Erythroblast (primary cell): ENCODE measurements around the gene CRTC3.

Source experiments
- DNase-seq, 2 experiments: peaks; one replicate each; lab custom pipeline; 2025; lab: John Stamatoyannopoulos, UW
- GATA1 ChIP-seq: IDR thresholded peaks from 2 replicates; pipeline ENCODE4 v1.6.1; 2011; ENCODE audit warnings: low read depth, mild to moderate bottlenecking, control low read depth, low read length, moderate library complexity
- POLR2A ChIP-seq: IDR thresholded peaks from 2 replicates; pipeline ENCODE4 v1.6.1; 2011; ENCODE audit warnings: mild to moderate bottlenecking, low read length

The CRTC3 gene

DNA sequence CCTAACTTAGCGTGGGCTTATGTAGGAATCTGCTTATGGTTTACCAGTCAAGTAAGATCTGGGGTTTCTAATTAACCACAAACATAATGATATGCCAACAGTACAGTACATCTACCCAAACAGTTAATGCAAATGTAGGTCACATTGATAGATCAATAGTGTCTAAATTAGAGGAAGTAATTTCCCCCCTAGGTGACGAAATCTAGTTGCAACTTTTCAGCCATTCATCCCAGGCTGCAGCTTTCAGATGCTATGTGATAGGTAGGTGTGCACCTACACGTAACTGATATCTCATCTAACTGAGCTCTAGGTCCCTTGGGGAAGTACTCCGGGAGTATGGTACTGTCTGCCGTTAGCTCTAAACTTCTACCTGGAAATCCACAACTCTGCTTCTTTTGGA lies 57.2 kb downstream of the CRTC3 start:
- DNase-seq, result peak in 1 of 2 experiments; percentile 28
- TF ChIP-seq POLR2A, result no peak
- no peak for TF ChIP-seq GATA1

DNA sequence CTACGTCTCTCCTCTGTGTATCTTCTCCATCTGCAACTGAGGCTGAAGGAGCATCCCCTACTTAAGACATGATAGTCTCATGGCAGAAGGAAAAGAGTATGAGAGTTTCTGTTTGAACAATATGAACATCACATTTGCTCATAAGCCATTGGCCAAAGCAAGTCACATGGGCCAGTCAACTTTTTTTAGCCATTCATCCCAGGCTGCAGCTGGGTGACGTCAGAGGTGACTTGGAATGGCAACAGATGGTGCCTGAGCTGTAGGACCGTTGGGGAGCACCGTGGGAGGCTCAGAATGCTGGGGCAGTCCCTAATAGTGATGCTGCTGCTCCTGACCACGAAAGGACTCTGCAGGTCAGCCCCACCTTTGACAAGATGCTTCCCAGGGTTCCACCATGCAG lies 58.7 kb downstream of the CRTC3 start:
- DNase-seq, result no peak
- no peak for TF ChIP-seq POLR2A
- no peak for TF ChIP-seq GATA1

DNA sequence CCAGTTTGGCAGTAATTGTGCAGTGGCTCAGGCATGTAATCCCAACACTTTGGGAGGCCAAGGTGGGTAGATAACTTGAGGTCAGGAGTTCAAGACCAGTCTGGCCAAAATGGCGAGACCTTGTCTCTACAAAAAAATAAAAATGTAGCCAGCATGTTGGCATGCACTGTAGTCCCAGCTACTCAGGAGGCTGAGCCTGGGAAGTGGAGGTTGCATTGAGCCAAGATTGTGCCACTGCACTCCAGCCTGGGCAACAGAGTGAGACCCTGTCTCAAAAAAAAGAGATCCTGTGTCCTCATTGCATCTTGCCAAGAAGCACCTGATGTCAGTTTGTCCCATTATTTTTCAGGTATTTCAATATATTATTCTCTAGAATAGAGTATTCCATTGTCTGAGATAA lies 61.8 kb downstream of the CRTC3 start:
- no peak for TF ChIP-seq GATA1
- TF ChIP-seq POLR2A, result no peak

DNA sequence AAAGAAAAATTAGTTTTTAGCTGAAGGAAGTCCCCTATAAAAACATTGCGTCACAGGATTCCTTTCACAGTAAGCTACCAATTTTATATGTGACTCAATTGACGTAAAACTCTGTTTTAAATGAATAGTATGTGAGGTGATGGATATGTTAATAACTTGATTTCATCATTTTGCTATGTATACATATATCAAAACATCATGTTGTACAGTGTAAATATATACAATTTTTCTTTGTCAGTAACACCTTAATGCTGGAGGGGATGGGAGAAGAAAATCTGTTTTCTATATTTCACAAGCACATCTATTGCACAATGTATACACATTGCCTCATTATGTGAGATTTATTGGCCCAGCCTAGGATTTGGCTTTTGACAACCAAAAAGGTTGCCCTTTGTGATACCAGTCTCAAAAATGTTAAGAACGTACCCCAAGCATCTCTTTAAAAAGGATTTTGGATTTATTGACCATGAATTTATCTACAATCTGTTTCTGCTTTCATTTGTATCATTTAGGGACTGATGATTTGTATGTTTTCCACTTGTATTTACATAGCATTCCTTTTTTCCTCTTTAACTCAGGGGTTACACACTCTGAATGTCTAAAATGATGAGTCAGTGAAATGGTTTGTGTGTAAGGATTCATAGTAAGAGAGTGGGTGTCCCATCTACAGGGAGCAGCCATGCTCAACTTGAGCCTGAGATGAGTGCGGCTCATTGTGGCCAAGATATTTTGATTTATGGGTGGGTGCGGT lies 62.6 kb downstream of the CRTC3 start:
- DNase-seq, result no peak
- TF ChIP-seq GATA1 (no peak), POLR2A (no peak)

More for the DNA sequence above, 61.8 kb downstream of the CRTC3 start:
- no peak for DNase-seq

DNA sequence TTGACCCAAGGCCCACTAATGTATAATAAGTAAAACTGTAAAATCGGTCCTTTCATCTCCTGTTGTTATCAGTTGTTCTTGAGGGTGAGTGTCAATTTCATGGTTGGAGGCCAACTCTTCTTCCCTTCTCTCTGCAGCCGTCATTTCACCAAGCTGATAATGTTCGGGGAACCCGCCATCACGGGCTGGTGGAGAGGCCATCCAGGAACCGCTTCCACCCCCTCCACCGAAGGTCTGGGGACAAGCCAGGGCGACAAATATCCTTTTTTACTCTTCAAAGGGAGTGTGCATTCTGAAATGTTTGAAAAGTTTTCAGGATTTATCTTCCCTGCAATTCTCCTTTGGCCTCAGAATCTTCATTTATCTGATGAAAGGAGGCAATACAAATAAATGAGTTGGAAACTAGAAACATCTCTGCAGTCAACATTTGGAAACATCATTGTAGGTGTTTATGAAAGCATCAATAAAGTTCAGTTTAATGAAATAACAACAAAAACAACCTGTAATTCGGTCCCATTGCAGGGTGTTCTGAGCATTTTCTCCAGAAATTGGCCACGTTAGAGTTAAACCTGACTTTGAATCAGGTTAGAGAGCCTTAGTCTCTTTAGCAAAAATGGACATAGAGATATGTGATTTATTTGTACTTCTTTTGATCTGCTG lies 63.9 kb downstream of the CRTC3 start:
- DNase-seq, result peak; percentile 21 to 37
- no peak for TF ChIP-seq POLR2A
- no peak for TF ChIP-seq GATA1

DNA sequence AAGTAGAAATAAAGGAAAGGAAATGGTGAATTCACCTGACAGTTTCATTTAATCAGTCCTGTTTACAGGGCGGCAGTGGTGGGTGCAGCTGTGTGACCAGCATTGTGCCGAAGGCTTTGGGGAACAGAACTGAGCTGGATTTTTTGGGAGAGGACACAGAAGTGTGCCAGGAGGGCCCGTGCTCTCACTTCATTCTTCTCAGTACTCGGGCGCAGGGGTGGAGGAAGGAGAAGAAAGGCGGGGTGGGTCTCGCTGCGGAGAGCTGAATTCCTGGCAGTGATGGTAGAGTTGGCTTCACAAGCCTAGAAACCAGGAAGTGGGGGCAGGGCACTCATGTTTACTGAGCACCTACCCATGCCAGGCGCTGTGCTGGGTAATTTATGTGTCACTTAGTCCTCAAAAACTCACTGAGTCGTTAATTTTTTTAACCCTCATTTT lies 64.6 kb downstream of the CRTC3 start:
- TF ChIP-seq GATA1 (no peak), POLR2A (peak; percentile 39)
- DNase-seq, result peak; percentile 25 to 29

DNA sequence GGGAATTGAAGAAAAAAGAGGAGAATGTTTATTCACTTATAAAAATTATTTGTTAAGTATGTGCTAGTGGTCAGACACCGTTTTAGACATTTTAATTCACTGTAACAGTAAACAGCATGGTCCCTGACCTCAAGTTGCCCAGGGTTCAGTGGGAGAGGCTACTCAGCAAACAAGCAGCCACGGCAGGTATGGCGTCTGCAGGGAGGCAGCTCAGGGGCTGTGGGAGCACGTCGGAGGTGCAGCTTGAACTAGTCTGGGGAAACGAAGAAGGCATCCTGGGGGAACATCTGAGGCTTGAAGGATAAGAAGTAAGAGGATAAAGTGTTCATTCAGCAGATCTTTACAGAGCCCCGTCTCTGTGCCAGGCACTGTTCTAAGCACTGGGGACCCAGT lies 66.0 kb downstream of the CRTC3 start:
- no peak for DNase-seq
- no peak for TF ChIP-seq GATA1
- no peak for TF ChIP-seq POLR2A

DNA sequence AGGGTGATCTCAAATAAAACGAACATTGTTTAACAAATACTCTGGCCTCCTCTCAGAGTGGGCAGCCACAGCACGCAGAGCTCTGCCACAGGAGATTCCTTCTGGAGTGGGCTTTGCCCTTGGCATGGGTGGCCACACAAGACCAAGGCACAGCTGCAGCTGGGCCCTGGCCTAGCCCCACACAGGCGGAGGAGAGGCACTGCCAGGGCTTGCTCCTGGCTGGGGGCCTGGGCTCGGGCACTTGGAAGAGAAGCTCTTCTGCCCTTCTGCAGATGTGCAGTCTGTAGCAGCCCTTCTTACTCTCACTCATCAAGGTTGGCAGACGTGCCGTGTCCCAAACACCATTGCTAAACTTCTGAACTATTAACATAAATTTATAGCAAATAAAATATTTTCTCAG lies 67.2 kb downstream of the CRTC3 start:
- no peak for DNase-seq
- TF ChIP-seq POLR2A (no peak), GATA1 (no peak)

DNA sequence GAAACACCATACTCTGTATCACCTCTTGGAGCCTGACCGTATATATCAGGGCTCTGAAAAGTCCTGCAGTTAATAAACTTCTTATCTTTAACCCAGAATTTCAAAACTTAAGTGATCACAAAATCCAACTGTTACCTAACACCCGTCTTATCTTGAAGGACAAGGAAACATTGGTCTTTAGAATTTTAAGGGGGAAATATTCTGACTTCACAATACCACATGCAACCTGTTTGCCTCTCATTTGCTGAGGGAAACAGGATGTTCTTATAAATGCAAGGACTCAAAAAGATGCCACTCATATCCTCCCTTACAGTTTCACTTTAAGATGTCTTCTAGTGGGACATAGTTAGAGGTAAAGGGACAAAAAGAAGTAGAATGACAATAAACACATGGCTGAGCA lies 67.9 kb downstream of the CRTC3 start:
- DNase-seq, result peak; percentile 71 to 80
- TF ChIP-seq POLR2A, result no peak
- TF ChIP-seq GATA1, result no peak

DNA sequence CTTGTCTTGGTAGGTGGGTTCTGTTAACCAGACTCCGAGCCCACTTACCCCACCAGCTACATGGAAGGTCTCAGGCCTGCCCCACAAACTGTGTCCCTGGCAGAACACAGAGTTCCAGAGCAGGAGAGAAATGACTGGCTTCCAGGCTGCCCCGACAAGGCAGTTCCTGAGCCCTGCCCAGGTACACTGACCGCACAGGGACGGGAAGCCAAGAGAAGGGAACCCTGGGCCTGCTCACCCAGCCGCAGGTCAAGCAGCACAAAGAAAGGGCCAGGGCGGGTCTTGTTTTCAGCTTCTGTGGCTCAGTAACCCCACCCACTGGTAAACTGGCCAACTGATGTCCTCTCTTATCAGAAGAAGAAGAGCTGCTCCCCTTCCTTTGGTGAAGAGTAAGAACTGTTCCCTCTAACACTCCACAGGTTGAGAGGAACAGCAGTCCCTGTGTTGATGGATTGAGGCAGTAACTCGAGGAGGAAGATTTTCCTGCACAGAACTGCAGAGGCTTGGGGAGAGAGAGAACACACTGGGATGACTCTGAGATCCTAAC lies 68.4 kb downstream of the CRTC3 start:
- TF ChIP-seq POLR2A, result peak; percentile 75
- TF ChIP-seq GATA1, result no peak
- DNase-seq, result peak; percentile 88 to 91

DNA sequence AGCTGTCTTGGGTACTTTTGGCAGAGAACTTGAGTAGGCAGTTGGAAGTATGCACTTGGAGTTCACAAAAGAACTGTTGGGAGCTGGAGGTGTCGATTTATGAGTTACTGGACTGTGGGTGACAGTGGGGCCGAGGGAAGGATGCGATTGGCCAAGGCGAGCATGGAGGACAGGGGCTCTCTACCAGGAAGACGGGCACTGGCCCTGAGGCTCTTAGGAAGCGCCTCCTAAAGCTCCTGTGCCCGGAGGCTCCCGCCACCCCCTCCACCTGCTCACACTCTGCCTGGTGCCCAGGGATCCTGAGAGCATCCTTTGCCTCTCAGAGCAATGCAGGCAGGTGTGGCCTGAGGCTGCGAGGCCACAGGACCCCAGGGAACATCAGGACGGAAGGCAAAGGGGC lies 69.0 kb downstream of the CRTC3 start:
- TF ChIP-seq POLR2A, result no peak
- TF ChIP-seq GATA1, result no peak
- DNase-seq, result no peak

DNA sequence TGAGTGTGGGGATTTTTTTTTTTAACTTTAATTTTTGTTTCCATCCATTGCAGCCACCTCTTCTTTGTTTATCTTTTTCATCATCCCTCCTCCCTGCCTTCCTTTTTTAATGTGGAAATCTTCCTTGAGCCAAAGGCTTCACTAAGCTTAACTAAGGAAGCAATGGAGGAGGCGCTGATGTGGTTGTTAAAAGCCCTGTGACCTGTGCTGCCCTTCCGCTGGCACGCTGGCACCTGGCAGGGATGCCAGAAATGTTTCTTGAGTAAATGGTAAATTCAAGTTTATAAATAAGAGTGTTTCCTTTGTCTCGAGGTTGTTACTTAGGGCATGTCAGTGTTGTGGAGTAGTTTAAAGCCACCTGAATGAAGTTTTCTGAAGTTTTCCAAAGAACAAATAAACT lies 69.4 kb downstream of the CRTC3 start:
- peak in 1 of 2 experiments; percentile 39 for DNase-seq
- TF ChIP-seq POLR2A, result no peak
- TF ChIP-seq GATA1, result no peak

DNA sequence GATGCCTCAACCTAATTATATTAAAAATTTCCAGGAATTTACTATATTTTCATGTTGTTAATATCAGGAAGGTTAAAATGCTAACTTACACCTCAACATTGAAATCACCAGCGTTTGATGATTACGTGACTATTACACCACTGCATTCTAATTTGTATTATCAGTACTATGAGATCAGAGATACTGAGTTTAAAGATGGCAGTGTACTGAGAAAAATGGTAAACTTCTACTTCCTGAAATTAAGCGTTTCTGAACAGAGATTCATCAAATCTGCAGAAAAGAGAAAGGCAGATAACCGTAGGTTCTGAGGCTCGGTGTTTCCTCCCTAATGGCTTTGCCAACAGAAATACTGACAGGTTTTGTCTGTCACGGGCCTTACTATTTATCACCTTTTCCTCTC lies 69.9 kb downstream of the CRTC3 start:
- DNase-seq, result peak in 1 of 2 experiments; percentile 52
- TF ChIP-seq GATA1, result no peak
- no peak for TF ChIP-seq POLR2A

DNA sequence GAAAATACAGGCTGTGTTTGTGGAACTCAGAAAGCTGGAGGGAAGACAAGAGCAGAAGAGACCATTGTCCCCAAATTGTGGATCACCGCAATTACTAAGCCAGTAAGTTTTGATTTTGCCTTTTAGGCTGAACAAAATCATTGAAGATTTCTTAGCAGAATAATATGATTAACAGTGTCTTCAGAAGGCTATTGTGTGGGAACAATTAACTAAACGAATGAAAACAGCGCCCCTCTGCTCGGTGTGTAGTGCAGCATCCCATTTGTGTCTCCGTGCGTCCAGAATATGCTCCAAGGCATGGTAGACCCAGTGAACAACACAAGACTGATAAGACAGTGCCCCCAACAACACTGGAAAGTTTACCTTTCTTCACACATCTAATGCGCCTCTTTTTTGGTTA lies 71.2 kb downstream of the CRTC3 start:
- TF ChIP-seq POLR2A (no peak), GATA1 (no peak)
- DNase-seq, result no peak
